Hepatocyte (in vitro differentiated cells): ENCODE measurements around the gene CCDC78. TPM values are rescaled to one million over a fixed set of nuclear protein-coding genes. Genes with fewer than 3 reads are reported as not detected.
A peak's percentile ranks its signal among the peaks of the same experiment; 100 is the strongest.

Source experiments
- DNase-seq: peaks from one replicate; pipeline ENCODE4 v3.0.0-alpha.2; 2016; ENCODE audit warnings: low spot score
- H2AFZ ChIP-seq: fragments of 200-600 bp; sonication (generic); 2 replicates; pipeline ENCODE4 v1.6.0; 2016; ENCODE audit warnings: antibody characterized with exemption, mild to moderate bottlenecking
- H3K27ac ChIP-seq: fragments of 200-600 bp; sonication (generic); 2 replicates; pipeline ENCODE4 v1.5.1; 2016; ENCODE audit warnings: mild to moderate bottlenecking
- H3K27me3 ChIP-seq: fragments of 200-600 bp; sonication (generic); 2 replicates; pipeline ENCODE4 v1.6.1; 2016
- H3K36me3 ChIP-seq: fragments of 200-600 bp; sonication (generic); replicated peaks from 2 replicates; pipeline ENCODE4 v1.5.1; 2016; ENCODE audit warnings: low read depth; ENCODE audit not compliant: insufficient read depth
- H3K4me1 ChIP-seq: fragments of 200-600 bp; sonication (generic); 2 replicates; pipeline ENCODE4 v1.5.1; 2016; ENCODE audit warnings: mild to moderate bottlenecking, moderate library complexity; ENCODE audit not compliant: insufficient read depth
- H3K4me2 ChIP-seq: fragments of 200-600 bp; sonication (generic); 2 replicates; pipeline ENCODE4 v1.6.0; 2016
- H3K4me3 ChIP-seq: fragments of 200-600 bp; sonication (generic); 2 replicates; pipeline ENCODE4 v1.5.1; 2016; ENCODE audit warnings: mild to moderate bottlenecking
- H3K79me2 ChIP-seq: fragments of 200-600 bp; sonication (generic); 2 replicates; pipeline ENCODE4 v1.6.0; 2017; ENCODE audit warnings: mild to moderate bottlenecking
- H3K9me2 ChIP-seq: fragments of 200-600 bp; sonication (generic); replicated peaks from 2 replicates; pipeline ENCODE4 v1.6.0; 2017; ENCODE audit warnings: mild to moderate bottlenecking; ENCODE audit not compliant: insufficient read depth
- H3K9me3 ChIP-seq: fragments of 200-600 bp; sonication (generic); 2 replicates; pipeline ENCODE4 v1.5.1; 2016; ENCODE audit warnings: low read depth, mild to moderate bottlenecking
- H4K20me1 ChIP-seq: fragments of 200-600 bp; sonication (generic); 2 replicates; pipeline ENCODE4 v1.6.0; 2016; ENCODE audit warnings: mild to moderate bottlenecking; ENCODE audit not compliant: insufficient read depth, poor library complexity, severe bottlenecking
- CTCF ChIP-seq: fragments of 200-600 bp; sonication (generic); IDR thresholded peaks from 2 replicates; pipeline ENCODE4 v1.5.1; 2016; ENCODE audit warnings: antibody characterized with exemption, mild to moderate bottlenecking; ENCODE audit not compliant: poor library complexity
- EZH2 ChIP-seq: fragments of 200-600 bp; sonication (generic); IDR thresholded peaks from 2 replicates; pipeline ENCODE4 v1.6.1; 2016; ENCODE audit warnings: antibody characterized with exemption, mild to moderate bottlenecking, borderline replicate concordance
- EZH2phosphoT487 ChIP-seq: fragments of 200-600 bp; sonication (generic); IDR thresholded peaks from one replicate; pipeline ENCODE4 v1.6.1; 2018; ENCODE audit warnings: antibody characterized with exemption, mild to moderate bottlenecking, low read depth, moderate library complexity; ENCODE audit not compliant: unreplicated experiment, severe bottlenecking
- WGBS: methylation state at CpG from one replicate; pipeline ENCODE4 v1.1.6; 2016; ENCODE audit warnings: low lambda C conversion rate; ENCODE audit errors: missing lambda C conversion rate; 5-methylcytosine and 5-hydroxymethylcytosine counted together
- polyA plus RNA-seq: library from polyadenylated mRNA; unstranded; fragments of >200 nt; fragmentation: Nextera tagmentation; extraction: Ambion mirVana; gene quantifications from 2 replicates; pipeline ENCODE4 v1.2.1, GENCODE V29; 2016
- total RNA-seq: library from RNA; depleted of rRNA; stranded (reverse); fragments of >200 nt; gene quantifications from 2 replicates; pipeline ENCODE4 v1.2.3, GENCODE V29; 2014

The CCDC78 gene
- total and polyA plus RNA-seq, 2 experiments from 2014 or later, result 2.2 to 6.8 TPM

DNA sequence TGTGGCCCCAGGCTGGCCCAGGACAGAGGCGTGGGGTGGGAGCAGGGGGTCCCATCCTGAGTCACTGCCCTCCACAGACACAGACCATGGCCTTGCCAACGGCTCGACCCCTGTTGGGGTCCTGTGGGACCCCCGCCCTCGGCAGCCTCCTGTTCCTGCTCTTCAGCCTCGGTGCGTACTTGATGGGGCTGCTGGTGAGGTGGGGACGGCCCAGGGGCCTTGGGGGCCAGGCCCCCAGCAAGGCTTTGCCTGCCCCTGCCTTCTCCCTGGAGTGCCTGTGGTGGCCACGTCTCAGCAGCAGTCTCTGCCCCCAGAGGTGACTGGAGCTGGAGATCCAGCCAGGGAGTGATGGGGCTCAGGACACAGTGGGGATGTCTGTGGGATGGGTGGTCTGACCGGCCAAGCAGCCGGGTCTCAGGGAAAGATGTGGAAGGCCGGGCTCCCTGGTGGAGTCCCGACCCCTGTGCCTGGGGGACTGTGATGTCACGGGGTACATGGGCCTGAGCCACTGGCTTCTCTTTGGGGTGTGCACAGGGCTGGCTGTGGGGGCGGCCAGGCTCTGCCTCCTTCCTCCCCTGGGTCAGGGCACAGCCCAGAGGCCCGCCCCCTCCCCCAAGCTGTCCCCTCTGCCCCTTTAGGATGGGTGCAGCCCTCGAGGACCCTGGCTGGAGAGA, 36.5 kb upstream of the CCDC78 start:
- no peaks in the 10 kb centered on the region for H3K36me3 ChIP-seq
- no peak overlapping the region for H3K27ac ChIP-seq
- H3K4me3 ChIP-seq, result no peak overlapping the region
- no peaks in the 10 kb centered on the region for H3K79me2 ChIP-seq
- no peak for TF ChIP-seq EZH2
- TF ChIP-seq EZH2phosphoT487, result no peak
- no peak for TF ChIP-seq CTCF
- peaks cover 7% of the 10 kb centered on the region for H3K4me1 ChIP-seq
- WGBS, result 93% methylated on average over 17 of the region's 17 CpGs
- H3K9me2 ChIP-seq, result no peaks in the 10 kb centered on the region
- H4K20me1 ChIP-seq, result no peaks in the 10 kb centered on the region
- no peak overlapping the region for H2AFZ ChIP-seq
- DNase-seq, result no peak
- H3K4me2 ChIP-seq, result no peak overlapping the region
- H3K27me3 ChIP-seq, result no peaks in the 10 kb centered on the region
- H3K9me3 ChIP-seq, result no peaks in the 10 kb centered on the region

DNA sequence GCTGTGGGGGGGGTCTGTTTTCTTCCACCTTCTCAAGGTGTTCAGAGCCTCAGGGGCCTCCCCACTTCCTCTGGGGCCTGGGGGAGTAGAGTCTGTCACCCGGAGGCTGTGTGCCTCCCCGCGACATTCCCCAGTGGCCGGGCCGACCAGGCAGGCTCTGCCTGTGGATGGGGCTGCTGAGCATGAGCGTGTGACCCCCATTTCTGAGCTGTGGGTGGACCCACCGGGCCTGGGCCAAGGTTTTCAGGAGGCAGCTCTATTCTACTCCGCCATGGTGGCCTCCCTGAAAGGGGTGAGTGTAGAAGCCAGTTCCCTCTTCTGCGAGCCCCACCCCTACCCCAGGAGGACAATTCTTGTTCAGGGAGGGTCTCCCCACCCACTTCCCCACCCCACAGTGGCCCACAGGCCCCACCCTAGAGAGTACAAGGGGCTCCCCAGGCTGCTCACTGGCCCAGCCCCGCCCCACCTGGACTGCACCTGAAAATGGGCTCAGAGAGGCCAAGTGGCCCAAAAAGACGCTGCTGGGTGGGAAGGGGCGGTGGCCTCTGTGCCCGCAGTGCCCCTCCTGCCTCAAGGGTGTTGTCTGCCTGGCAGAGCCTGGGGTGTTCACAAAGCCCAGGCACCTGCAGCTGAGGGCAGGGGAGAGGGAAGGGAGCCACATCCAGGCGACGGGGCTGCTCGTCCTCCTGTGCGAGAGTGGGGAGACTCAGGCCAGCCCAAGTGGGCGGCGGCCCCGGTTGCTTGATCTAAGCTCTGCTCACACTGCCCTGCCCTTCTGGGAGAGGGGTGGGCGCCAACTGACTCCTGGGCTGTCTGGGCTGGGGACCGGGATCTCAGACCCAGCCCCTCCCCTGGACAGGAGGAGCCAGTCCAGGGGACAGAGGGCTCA, 35.6 kb upstream of the CCDC78 start:
- H3K27ac ChIP-seq, result no peak overlapping the region
- 87% methylated on average over 18 of the region's 22 CpGs for WGBS
- no peaks in the 10 kb centered on the region for H3K79me2 ChIP-seq
- peaks cover 7% of the 10 kb centered on the region for H3K4me1 ChIP-seq
- H2AFZ ChIP-seq, result no peak overlapping the region
- no peak overlapping the region for H3K4me2 ChIP-seq
- H3K36me3 ChIP-seq, result no peaks in the 10 kb centered on the region
- H3K9me3 ChIP-seq, result no peaks in the 10 kb centered on the region
- no peak overlapping the region for H3K4me3 ChIP-seq
- TF ChIP-seq EZH2phosphoT487, result no peak
- no peak for TF ChIP-seq EZH2
- no peak for TF ChIP-seq CTCF
- DNase-seq, result no peak
- H3K9me2 ChIP-seq, result no peaks in the 10 kb centered on the region
- H3K27me3 ChIP-seq, result no peaks in the 10 kb centered on the region
- no peaks in the 10 kb centered on the region for H4K20me1 ChIP-seq

GRCh38 chr16:760545-761343, 34.5 kb upstream of the CCDC78 start, which contains the start of gene MSLN:
Gene MSLN, plus strand, starts transcription at chr16:760734. Its CDS starts 1,947 bp downstream, at chr16:762681.
- Histone ChIP-seq H3K36me3 (no peaks in the 10 kb centered on the region), H2AFZ (no peak within 1 kb of the TSS), H3K4me2 (no peak within 1 kb of the TSS), H3K9me3 (no peaks in the 10 kb centered on the region), H3K27me3 (no peaks in the 10 kb centered on the region), H3K9me2 (no peaks in the 10 kb centered on the region), H3K27ac (peak within 1 kb of the TSS; percentile 46), H3K4me3 (no peak within 1 kb of the TSS), H3K79me2 (no peaks in the 10 kb centered on the region), H4K20me1 (no peaks in the 10 kb centered on the region), H3K4me1 (peaks cover 7% of the 10 kb centered on the region)
- WGBS, result 82% methylated on average over 36 of the region's 37 CpGs
- DNase-seq, result no peak
- TF ChIP-seq EZH2phosphoT487 (no peak), CTCF (no peak), EZH2 (no peak)
